SK-N-SH (cell line): ENCODE measurements around the gene PANK4. TPM values are rescaled to one million over a fixed set of nuclear protein-coding genes. Genes with fewer than 3 reads are reported as not detected.

Source experiments
- CTCF ChIA-PET: fragments of 300-600, 350-600 bp; formaldehyde crosslinking; extraction: SDS; loops from one replicate; lab custom pipeline; 2021; lab: Yijun Ruan, JAX
- POLR2A ChIA-PET: fragments of 350-600 bp; sonication (Branson Sonifier 250); formaldehyde crosslinking; extraction: SDS; loops from one replicate; lab custom pipeline; 2020; ENCODE audit warnings: antibody characterized with exemption, inconsistent platforms; lab: Yijun Ruan, JAX
- DNase-seq: peaks from one replicate; pipeline ENCODE4 v3.0.0; 2012
- H2AFZ ChIP-seq: fragments of 200-600 bp; sonication (generic); 2 replicates; pipeline ENCODE4 v1.8.1; 2016; ENCODE audit warnings: antibody characterized with exemption, mild to moderate bottlenecking, low read depth
- H3F3A ChIP-seq: fragments of 200-600 bp; sonication (generic); replicated peaks from 2 replicates; pipeline ENCODE3; 2016; ENCODE audit warnings: antibody characterized with exemption, mild to moderate bottlenecking; ENCODE audit not compliant: insufficient read depth
- H3K27ac ChIP-seq, 2 experiments: fragments of 200-500 bp in 1 of 2; fragments of 200-600 bp in 1 of 2; sonication (Bioruptor generic) in 1 of 2; sonication (generic), shearing (Covaris generic) in 1 of 2; 2 replicates each; pipeline versions ENCODE4 v1.5.1 to v1.6.1; 2014 to 2016; ENCODE audit warnings: low read depth in 2 of 2, inconsistent platforms in 1 of 2, low read length in 1 of 2, mild to moderate bottlenecking in 1 of 2, mixed read lengths in 1 of 2
- H3K27me3 ChIP-seq: fragments of 200-600 bp; sonication (generic), shearing (Covaris generic); 2 replicates; pipeline ENCODE4 v1.6.1; 2016; ENCODE audit warnings: mixed run types; ENCODE audit not compliant: insufficient read depth
- H3K36me3 ChIP-seq, 2 experiments: fragments of 200-500 bp in 1 of 2; fragments of 200-600 bp in 1 of 2; sonication (Bioruptor generic) in 1 of 2; sonication (generic) in 1 of 2; replicated peaks in 1 of 2; 2 replicates each; pipeline versions ENCODE3 to v1.5.1; 2014 to 2016; ENCODE audit warnings: low read length in 1 of 2, mild to moderate bottlenecking in 1 of 2; ENCODE audit not compliant: insufficient read depth in 2 of 2, control insufficient read depth in 1 of 2
- H3K4me1 ChIP-seq, 2 experiments: fragments of 200-500 bp in 1 of 2; fragments of 200-600 bp in 1 of 2; sonication (Bioruptor generic) in 1 of 2; sonication (generic), shearing (Covaris generic) in 1 of 2; 2 replicates each; pipeline versions ENCODE4 v1.5.1 to v1.6.1; 2014 to 2016; ENCODE audit warnings: low read depth in 1 of 2, low read length in 1 of 2, mixed run types in 1 of 2; ENCODE audit not compliant: insufficient read depth in 2 of 2, control insufficient read depth in 1 of 2
- H3K4me2 ChIP-seq: fragments of 200-600 bp; sonication (generic), shearing (Covaris generic); 2 replicates; pipeline ENCODE4 v1.6.1; 2017; ENCODE audit warnings: mixed run types
- H3K4me3 ChIP-seq, 2 experiments: fragments of 200-500 bp in 1 of 2; fragments of 200-600 bp in 1 of 2; sonication (Bioruptor generic) in 1 of 2; sonication (generic), shearing (Covaris generic) in 1 of 2; 2 replicates each; pipeline versions ENCODE4 v1.5.1 to v1.8.1; 2014 to 2016; ENCODE audit warnings: low read depth in 2 of 2, inconsistent platforms in 1 of 2, low read length in 1 of 2, mild to moderate bottlenecking in 1 of 2, mixed read lengths in 1 of 2, moderate library complexity in 1 of 2
- H3K79me2 ChIP-seq: fragments of 200-600 bp; sonication (generic); 2 replicates; pipeline ENCODE4 v1.8.1; 2017; ENCODE audit warnings: mild to moderate bottlenecking; ENCODE audit not compliant: insufficient read depth
- H3K9ac ChIP-seq: fragments of 200-600 bp; sonication (generic); 2 replicates; pipeline ENCODE4 v1.6.1; 2017; ENCODE audit warnings: mixed run types
- H3K9me2 ChIP-seq: fragments of 200-600 bp; sonication (generic); 2 replicates; pipeline ENCODE4 v1.6.1; 2017; ENCODE audit warnings: mixed run types
- H3K9me3 ChIP-seq: fragments of 200-600 bp; sonication (generic); 2 replicates; pipeline ENCODE4 v1.6.1; 2017; ENCODE audit warnings: mixed run types, mild to moderate bottlenecking, moderate library complexity
- H4K20me1 ChIP-seq: fragments of 200-600 bp; sonication (generic); 2 replicates; pipeline ENCODE4 v1.6.1; 2017; ENCODE audit warnings: mild to moderate bottlenecking, mixed run types; ENCODE audit not compliant: insufficient read depth
- CHD2 ChIP-seq: fragments of 150-350 bp; IDR thresholded peaks from 2 replicates; pipeline ENCODE4 v1.6.1; 2018; ENCODE audit warnings: low read length; ENCODE audit not compliant: partially characterized antibody
- CTCF ChIP-seq: fragments of 200-600 bp; sonication (generic); IDR thresholded peaks from 2 replicates; pipeline ENCODE4 v1.6.1; 2017; ENCODE audit warnings: antibody characterized with exemption, mild to moderate bottlenecking, moderate library complexity
- EZH2phosphoT487 ChIP-seq: fragments of 200-600 bp; sonication (generic); IDR thresholded peaks from 2 replicates; pipeline ENCODE4 v1.6.1; 2017; ENCODE audit warnings: low read depth, mixed run types, mild to moderate bottlenecking, antibody characterized with exemption, moderate library complexity, borderline replicate concordance
- FOSL2 ChIP-seq: IDR thresholded peaks from 2 replicates; pipeline ENCODE4 v1.4.0; 2012; ENCODE audit warnings: low read depth, mild to moderate bottlenecking, moderate library complexity, borderline replicate concordance
- FOXJ3 ChIP-seq: sonication (generic); formaldehyde crosslinking; IDR thresholded peaks from 2 replicates; pipeline ENCODE4 v1.5.1; 2020; ENCODE audit warnings: mild to moderate bottlenecking, missing genetic modification reagents
- GABPA ChIP-seq: IDR thresholded peaks from 2 replicates; pipeline ENCODE4 v1.4.0; 2012; ENCODE audit warnings: low read depth, mild to moderate bottlenecking
- IRF3 ChIP-seq: fragments of 150-350 bp; IDR thresholded peaks from 2 replicates; pipeline ENCODE4 v1.6.1; 2016; ENCODE audit warnings: mild to moderate bottlenecking, low read depth, low read length
- JUND ChIP-seq: IDR thresholded peaks from 2 replicates; pipeline ENCODE4 v1.4.0; 2012
- POLR2AphosphoS5 ChIP-seq: IDR thresholded peaks from 2 replicates; pipeline ENCODE4 v1.6.1; 2012; ENCODE audit warnings: low read depth, low read length
- RAD21 ChIP-seq: IDR thresholded peaks from 2 replicates; pipeline ENCODE4 v1.6.1; 2012; ENCODE audit warnings: mild to moderate bottlenecking, low read length
- RCOR1 ChIP-seq: fragments of 150-350 bp; IDR thresholded peaks from 2 replicates; pipeline ENCODE4 v1.6.1; 2017; ENCODE audit warnings: antibody characterized with exemption, low read length
- RXRA ChIP-seq: IDR thresholded peaks from 2 replicates; pipeline ENCODE4 v1.4.0; 2012; ENCODE audit warnings: low read depth, mild to moderate bottlenecking, borderline replicate concordance
- SIN3A ChIP-seq: IDR thresholded peaks from 2 replicates; pipeline ENCODE4 v1.6.1; 2012; ENCODE audit warnings: low read depth, mild to moderate bottlenecking, low read length, moderate library complexity, borderline replicate concordance
- SMC3 ChIP-seq: IDR thresholded peaks from 2 replicates; pipeline ENCODE4 v1.6.1; 2012; ENCODE audit warnings: low read depth, low read length, improper control_type of control experiment
- TAF1 ChIP-seq: IDR thresholded peaks from 2 replicates; pipeline ENCODE4 v1.6.1; 2012; ENCODE audit warnings: low read depth, mild to moderate bottlenecking, low read length, moderate library complexity, borderline replicate concordance
- TEAD4 ChIP-seq: IDR thresholded peaks from 2 replicates; pipeline ENCODE4 v1.4.0; 2012; ENCODE audit warnings: mild to moderate bottlenecking, borderline replicate concordance; ENCODE audit not compliant: insufficient read depth
- USF1 ChIP-seq: IDR thresholded peaks from 2 replicates; pipeline ENCODE4 v1.4.0; 2012; ENCODE audit warnings: low read depth, borderline replicate concordance
- YY1 ChIP-seq: IDR thresholded peaks from 2 replicates; pipeline ENCODE4 v1.4.0; 2012; ENCODE audit warnings: low read depth, mild to moderate bottlenecking
- WGBS: methylation state at CpG from one replicate; pipeline ENCODE4 v1.1.6; 2017; ENCODE audit warnings: low lambda C conversion rate; 5-methylcytosine and 5-hydroxymethylcytosine counted together
- polyA plus RNA-seq, 3 experiments: library from polyadenylated mRNA; depleted of rRNA; stranded (reverse); fragments of >200 nt; gene quantifications; 2 replicates each; pipeline ENCODE4 v1.2.3, GENCODE V29; 2012

PANK4 gene
- polyA plus RNA-seq, 1 of the 3 experiments (the other 2 are of a cell fraction): 16.6 TPM

GRCh38 chr1:2523191-2523890, 3.1 kb downstream of the PANK4 start:
- Histone ChIP-seq H3F3A (no peaks in the 10 kb centered on the region), H3K4me2 (no peak overlapping the region), H3K27ac (no peak overlapping the region), H3K36me3 (peaks cover 5 to 37% of the 10 kb centered on the region in 2 experiments), H3K4me1 (peaks cover 0 to 36% of the 10 kb centered on the region in 2 experiments; a peak in 3 of 4 replicates), H3K9me2 (no peaks in the 10 kb centered on the region), H3K4me3 (no peak overlapping the region), H4K20me1 (peaks cover 38% of the 10 kb centered on the region), H3K79me2 (peaks cover 40% of the 10 kb centered on the region), H3K27me3 (no peaks in the 10 kb centered on the region), H3K9ac (no peak overlapping the region), H3K9me3 (no peaks in the 10 kb centered on the region), H2AFZ (no peak overlapping the region)
- CTCF ChIA-PET: interaction anchor here (1.6 to 5.2 kb wide), 2 partner anchors 24 to 63 kb away, joined by 3 to 25 read pairs; no protein-coding TSS in a partner anchor
- no peak for DNase-seq
- WGBS: 85% methylated on average over 12 of the region's 32 CpGs
- POLR2A ChIA-PET: no interaction called here
- no peak for TF ChIP-seq JUND
- no peak for TF ChIP-seq FOXJ3 (CRISPR knock-in tag)

GRCh38 chr1:2522230-2522629, 4.2 kb downstream of the PANK4 start:
- Histone ChIP-seq H3K27me3 (no peaks in the 10 kb centered on the region), H3K27ac (no peak overlapping the region), H3K36me3 (peaks cover 5 to 48% of the 10 kb centered on the region in 2 experiments), H3F3A (no peaks in the 10 kb centered on the region), H3K9ac (no peak overlapping the region), H3K4me1 (peaks cover 0 to 25% of the 10 kb centered on the region in 2 experiments; a peak in 3 of 4 replicates), H3K9me3 (no peaks in the 10 kb centered on the region), H3K79me2 (peaks cover 40% of the 10 kb centered on the region), H3K4me2 (no peak overlapping the region), H2AFZ (no peak overlapping the region), H3K9me2 (no peaks in the 10 kb centered on the region), H3K4me3 (no peak overlapping the region), H4K20me1 (peaks cover 38% of the 10 kb centered on the region)
- POLR2A ChIA-PET: no interaction called here
- DNase-seq: no peak
- TF ChIP-seq FOSL2: no peak
- no peak for TF ChIP-seq CTCF
- no peak for TF ChIP-seq SIN3A
- TF ChIP-seq USF1: no peak
- TF ChIP-seq RAD21: no peak
- TF ChIP-seq EZH2phosphoT487: no peak
- TF ChIP-seq TEAD4: no peak
- TF ChIP-seq POLR2AphosphoS5: no peak
- no peak for TF ChIP-seq SMC3
- TF ChIP-seq GABPA: no peak
- no peak for TF ChIP-seq CHD2
- no peak for TF ChIP-seq YY1
- TF ChIP-seq RCOR1: no peak
- no peak for TF ChIP-seq RXRA
- no peak for TF ChIP-seq TAF1
- TF ChIP-seq FOXJ3 (CRISPR knock-in tag): no peak
- TF ChIP-seq IRF3: no peak
- 97% methylated on average over 7 of the region's 7 CpGs for WGBS
- CTCF ChIA-PET: interaction anchor here (1.0 kb wide), 1 partner anchor 25 kb away, joined by 3 read pairs; no protein-coding TSS in a partner anchor
